ENCODE results near the gene S100A9.

S100A9 gene

DNA sequence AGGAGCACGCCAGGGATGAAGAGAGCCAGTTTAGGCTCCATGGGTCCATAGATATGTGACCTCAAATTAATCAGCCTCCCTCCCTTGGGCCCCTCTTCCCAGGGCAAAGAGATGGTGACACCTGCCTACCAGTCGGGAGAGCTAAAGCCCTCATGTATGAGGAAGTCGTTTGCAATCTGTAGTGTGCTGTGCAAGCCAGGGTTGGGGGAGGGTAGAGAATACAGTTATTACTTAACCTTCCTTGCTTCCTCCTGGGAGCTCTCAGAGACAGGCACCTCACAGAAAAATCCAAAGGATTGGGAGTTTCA, 13.0 kb upstream of the S100A9 start (continued):
- no peak for TF ChIP-seq PRDM2 (tag by site-specific recombination; IDR thresholded peaks at IDR 0.05; ENCODE audit: borderline replicate concordance)

GRCh38 chr1:153345187-153346076, 12.2 kb upstream of the S100A9 start:
- POLR2A ChIA-PET: interaction anchor here (0.5 kb wide), 1 partner anchor 339 kb away, joined by 14 read pairs; no protein-coding TSS in a partner anchor
- Histone ChIP-seq H3K36me3 (ENCODE audit: control insufficient read depth in 2 of 2, insufficient read depth in 1 of 2, low read length in 2 of 2) (no peaks in the 10 kb centered on the region), H3K4me1 (ENCODE audit: control insufficient read depth, insufficient read depth, low read length) (no peaks in the 10 kb centered on the region), H3K9me3 (ENCODE audit: control insufficient read depth, insufficient read depth, low read depth, low read length) (no peaks in the 10 kb centered on the region), H3K27ac (ENCODE audit: extremely low read depth, low read depth, low read length) (no peak overlapping the region), H3K4me3 (ENCODE audit: low read depth, low read length) (no peak overlapping the region)
- TF ChIP-seq, protein P1, sequence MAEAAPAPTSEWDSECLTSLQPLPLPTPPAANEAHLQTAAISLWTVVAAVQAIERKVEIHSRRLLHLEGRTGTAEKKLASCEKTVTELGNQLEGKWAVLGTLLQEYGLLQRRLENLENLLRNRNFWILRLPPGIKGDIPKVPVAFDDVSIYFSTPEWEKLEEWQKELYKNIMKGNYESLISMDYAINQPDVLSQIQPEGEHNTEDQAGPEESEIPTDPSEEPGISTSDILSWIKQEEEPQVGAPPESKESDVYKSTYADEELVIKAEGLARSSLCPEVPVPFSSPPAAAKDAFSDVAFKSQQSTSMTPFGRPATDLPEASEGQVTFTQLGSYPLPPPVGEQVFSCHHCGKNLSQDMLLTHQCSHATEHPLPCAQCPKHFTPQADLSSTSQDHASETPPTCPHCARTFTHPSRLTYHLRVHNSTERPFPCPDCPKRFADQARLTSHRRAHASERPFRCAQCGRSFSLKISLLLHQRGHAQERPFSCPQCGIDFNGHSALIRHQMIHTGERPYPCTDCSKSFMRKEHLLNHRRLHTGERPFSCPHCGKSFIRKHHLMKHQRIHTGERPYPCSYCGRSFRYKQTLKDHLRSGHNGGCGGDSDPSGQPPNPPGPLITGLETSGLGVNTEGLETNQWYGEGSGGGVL (tag by site-specific recombination; IDR thresholded peaks at IDR 0.05): no peak
- TF ChIP-seq ZNF571 (tag by site-specific recombination; IDR thresholded peaks at IDR 0.05) (no peak), MYNN (tag by site-specific recombination; IDR thresholded peaks at IDR 0.05; ENCODE audit: borderline replicate concordance) (no peak), KLF10 (tag by site-specific recombination; IDR thresholded peaks at IDR 0.05) (no peak), ZNF311 (tag by site-specific recombination; IDR thresholded peaks at IDR 0.05; ENCODE audit: borderline replicate concordance) (no peak), ZNF621 (tag by site-specific recombination; IDR thresholded peaks at IDR 0.05) (no peak), ZNF362 (tag by site-specific recombination; IDR thresholded peaks at IDR 0.05) (no peak), ZNF416 (tag by site-specific recombination; IDR thresholded peaks at IDR 0.05) (no peak), SP2 (tag by site-specific recombination; IDR thresholded peaks at IDR 0.05) (no peak), ZNF214 (tag by site-specific recombination; IDR thresholded peaks at IDR 0.05; ENCODE audit: borderline replicate concordance) (no peak), ZNF610 (tag by site-specific recombination; IDR thresholded peaks at IDR 0.05; ENCODE audit: borderline replicate concordance) (no peak), KLF7 (tag by site-specific recombination; IDR thresholded peaks at IDR 0.05; ENCODE audit: borderline replicate concordance) (no peak)
- TF ChIP-seq, protein P2, sequence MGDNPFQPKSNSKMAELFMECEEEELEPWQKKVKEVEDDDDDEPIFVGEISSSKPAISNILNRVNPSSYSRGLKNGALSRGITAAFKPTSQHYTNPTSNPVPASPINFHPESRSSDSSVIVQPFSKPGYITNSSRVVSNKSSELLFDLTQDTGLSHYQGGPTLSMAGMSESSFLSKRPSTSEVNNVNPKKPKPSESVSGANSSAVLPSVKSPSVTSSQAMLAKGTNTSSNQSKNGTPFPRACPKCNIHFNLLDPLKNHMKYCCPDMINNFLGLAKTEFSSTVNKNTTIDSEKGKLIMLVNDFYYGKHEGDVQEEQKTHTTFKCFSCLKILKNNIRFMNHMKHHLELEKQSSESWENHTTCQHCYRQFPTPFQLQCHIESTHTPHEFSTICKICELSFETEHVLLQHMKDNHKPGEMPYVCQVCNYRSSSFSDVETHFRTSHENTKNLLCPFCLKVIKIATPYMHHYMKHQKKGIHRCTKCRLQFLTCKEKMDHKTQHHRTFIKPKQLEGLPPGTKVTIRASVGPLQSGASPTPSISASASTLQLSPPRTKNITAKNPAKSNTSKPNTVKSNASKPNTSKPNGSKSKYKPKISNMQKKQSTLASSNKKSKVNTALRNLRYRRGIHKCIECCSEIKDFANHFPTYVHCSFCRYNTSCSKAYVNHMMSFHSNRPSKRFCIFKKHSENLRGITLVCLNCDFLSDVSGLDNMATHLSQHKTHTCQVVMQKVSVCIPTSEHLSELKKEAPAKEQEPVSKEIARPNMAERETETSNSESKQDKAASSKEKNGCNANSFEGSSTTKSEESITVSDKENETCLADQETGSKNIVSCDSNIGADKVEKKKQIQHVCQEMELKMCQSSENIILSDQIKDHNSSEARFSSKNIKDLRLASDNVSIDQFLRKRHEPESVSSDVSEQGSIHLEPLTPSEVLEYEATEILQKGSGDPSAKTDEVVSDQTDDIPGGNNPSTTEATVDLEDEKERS (tag by site-specific recombination; IDR thresholded peaks at IDR 0.05): no peak
- TF ChIP-seq, protein P3, sequence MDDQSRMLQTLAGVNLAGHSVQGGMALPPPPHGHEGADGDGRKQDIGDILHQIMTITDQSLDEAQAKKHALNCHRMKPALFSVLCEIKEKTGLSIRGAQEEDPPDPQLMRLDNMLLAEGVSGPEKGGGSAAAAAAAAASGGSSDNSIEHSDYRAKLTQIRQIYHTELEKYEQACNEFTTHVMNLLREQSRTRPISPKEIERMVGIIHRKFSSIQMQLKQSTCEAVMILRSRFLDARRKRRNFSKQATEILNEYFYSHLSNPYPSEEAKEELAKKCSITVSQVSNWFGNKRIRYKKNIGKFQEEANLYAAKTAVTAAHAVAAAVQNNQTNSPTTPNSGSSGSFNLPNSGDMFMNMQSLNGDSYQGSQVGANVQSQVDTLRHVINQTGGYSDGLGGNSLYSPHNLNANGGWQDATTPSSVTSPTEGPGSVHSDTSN (CRISPR knock-in tag; IDR thresholded peaks at IDR 0.05): no peak
- TF ChIP-seq, protein P4, sequence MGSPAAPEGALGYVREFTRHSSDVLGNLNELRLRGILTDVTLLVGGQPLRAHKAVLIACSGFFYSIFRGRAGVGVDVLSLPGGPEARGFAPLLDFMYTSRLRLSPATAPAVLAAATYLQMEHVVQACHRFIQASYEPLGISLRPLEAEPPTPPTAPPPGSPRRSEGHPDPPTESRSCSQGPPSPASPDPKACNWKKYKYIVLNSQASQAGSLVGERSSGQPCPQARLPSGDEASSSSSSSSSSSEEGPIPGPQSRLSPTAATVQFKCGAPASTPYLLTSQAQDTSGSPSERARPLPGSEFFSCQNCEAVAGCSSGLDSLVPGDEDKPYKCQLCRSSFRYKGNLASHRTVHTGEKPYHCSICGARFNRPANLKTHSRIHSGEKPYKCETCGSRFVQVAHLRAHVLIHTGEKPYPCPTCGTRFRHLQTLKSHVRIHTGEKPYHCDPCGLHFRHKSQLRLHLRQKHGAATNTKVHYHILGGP (tag by site-specific recombination; IDR thresholded peaks at IDR 0.05): no peak
- TF ChIP-seq, protein P5, sequence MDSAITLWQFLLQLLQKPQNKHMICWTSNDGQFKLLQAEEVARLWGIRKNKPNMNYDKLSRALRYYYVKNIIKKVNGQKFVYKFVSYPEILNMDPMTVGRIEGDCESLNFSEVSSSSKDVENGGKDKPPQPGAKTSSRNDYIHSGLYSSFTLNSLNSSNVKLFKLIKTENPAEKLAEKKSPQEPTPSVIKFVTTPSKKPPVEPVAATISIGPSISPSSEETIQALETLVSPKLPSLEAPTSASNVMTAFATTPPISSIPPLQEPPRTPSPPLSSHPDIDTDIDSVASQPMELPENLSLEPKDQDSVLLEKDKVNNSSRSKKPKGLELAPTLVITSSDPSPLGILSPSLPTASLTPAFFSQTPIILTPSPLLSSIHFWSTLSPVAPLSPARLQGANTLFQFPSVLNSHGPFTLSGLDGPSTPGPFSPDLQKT (IDR thresholded peaks at IDR 0.05; ENCODE audit: borderline replicate concordance, low read depth, low read length): no peak
- CTCF ChIA-PET: interaction anchor here (0.8 to 3.7 kb wide), 3 partner anchors 7 to 149 kb away, joined by 3 to 18 read pairs (median 5); no protein-coding TSS in a partner anchor
